ENCODE data around the gene KDF1.
"Not testable (repeated sequence)": the region's sequence is repeated elsewhere in the genome, so short reads cannot be mapped to it uniquely, and the experiment has no call there.

KDF1 gene

DNA sequence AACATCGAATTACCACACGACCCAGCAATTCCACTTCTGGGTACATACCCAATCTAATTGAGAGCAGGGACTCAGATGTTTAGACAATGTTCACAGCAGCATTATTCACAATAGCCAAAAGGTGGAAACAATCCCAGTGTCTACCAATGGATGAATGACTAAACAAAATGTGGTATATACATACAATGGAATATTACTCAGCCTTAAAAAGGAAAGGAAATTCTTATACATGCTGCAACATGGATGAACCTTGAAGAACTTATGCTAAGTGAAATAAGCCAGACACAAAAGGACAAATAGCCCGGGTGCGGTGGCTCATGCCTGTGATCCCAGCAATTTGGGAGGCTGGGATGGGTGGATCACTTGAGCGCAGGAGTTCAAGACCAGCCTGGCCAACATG lies 6.9 kb downstream of the KDF1 start:
- DNase-seq (ENCODE audit: low spot score): no peak

DNA sequence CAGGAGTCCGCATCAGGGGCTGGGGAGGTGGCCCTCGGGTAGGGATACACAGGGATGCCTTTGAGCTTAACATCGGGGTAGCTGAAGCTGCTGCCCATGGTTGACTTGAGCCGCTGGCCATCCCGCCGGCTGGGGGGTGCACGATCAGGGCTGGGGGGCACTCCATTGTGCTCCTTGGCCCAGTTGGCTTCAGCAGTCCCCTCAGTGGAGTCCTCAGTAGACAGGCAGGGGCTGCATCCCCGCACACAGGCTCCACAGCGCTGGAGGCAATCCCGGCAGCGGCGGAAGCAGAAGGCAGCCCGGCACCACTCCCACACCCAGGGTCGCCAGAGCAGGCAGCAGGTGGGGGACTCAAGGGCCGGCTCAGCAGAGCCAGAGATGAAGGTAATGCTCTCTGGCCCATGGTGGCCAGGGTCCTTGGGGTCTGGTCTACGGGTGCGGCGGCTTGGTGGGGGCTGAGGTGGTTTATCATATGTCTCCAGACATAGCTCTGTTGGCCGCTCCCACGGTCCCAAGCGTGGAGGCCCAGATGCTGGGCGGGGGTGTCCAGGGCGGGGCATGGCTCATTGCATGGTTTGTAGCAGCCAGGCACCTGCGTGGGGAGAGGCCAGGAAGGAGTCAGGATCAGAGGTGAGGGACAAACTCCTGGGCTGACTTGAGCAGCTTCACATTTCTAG lies 8.3 kb downstream of the KDF1 start:
- DNase-seq (ENCODE audit: low spot score): no peak

DNA sequence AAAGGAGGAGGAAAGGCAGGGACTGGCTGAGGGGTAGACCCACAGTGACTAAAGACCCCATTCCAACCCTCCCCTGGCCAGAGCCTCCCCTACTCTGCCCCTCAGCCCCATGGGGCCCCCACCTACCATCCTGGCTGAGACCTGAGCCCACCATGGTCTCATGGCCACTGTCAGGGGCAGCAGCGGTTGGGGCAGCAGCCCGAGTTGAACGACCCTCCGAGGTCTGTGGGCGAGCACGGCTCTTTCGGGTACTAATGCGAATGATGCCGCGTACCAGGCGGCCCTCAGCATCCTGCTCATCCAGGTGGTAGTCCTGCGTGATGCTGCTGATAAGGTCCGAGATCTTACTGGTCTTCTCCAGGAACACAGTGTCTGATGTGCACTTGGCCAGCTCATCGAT lies 9.1 kb downstream of the KDF1 start:
- DNase-seq (ENCODE audit: low spot score): no peak

DNA sequence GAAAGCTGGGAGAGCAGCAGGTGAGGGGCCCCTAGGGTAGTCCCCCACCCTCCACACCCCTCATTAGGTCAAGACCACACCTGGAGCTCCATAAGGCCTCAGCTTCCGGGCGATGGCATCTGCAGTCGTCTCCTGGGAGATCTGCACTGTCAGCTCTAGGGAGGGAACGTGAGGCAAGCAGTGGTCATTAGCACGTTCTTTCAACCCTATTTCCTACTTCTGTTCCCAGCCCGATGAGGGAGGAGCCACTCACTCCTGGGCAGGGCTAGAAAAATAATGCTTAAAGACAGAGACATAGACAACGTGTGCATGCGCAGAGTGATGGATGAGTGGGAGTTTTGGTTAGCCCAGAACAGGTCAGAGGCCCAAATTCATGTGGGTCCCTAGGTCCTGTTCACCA lies 9.7 kb downstream of the KDF1 start:
- no peak for DNase-seq (ENCODE audit: low spot score)

DNA sequence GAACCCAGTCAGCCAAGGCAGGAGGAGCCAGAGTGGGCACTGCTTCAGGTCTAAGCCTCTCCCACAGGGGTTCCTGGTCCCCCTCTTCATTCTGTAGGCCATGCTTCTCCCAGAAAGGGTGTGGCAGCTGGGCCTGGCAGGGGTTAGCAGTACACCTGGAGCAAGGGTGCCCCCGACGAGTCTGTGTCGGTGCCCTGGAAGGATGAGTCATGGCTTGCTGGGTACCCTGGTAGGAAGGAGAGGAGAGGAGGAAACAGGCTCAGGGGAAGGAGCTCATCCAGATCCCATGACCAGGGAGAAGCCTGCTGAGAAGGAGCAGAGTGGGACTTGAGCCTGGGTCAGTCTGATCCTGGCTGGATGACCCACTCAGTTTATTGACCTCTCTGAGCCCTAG lies 10.3 kb downstream of the KDF1 start:
- DNase-seq (ENCODE audit: low spot score): no peak

DNA sequence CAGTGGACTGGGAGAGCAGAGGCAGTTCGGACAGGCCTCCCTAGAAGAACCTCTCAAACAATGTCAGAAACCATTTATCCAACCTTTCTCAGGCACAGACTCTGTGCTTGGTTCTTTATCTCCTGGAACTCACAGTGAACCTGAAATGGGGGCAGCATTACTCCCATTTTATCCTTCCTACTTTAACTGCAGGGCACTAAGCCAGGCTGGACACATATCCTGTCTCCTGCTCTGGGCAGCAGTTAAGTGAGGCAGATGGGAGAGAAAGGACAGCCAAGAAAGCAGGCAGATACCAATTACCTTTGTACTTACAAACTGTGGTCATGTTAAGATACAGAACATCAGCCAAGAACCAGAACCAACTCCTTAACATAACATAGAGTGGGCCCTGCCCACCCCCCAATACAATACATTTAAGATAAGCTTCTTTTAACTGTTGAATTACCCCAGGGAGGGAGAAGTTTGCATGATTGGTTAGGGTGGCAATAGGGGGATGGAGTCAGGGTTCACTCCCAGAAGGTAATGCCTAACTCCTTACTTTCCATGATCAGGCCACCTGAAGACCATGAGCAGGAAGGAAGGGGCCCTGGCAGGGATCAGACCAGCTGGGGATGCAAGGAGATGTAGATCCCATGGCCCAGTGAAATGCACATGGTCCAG lies 10.9 kb downstream of the KDF1 start:
- DNase-seq (ENCODE audit: low spot score): no peak

DNA sequence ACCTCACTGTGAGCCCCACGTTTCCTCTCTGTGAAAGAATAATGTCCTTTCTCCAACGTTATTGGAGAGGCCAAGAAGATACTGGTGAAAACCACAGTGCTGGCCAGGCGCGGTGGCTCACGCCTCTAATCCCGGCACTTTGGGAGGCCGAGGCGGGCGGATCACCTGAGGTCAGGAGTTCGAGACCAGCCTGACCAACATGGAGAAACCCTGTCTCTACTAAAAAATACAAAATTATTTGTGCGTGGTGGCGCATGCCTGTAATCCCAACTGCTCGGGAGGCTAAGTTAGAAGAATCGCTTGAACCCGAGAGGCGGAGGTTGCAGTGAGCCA lies 11.6 kb downstream of the KDF1 start:
- not testable (repeated sequence) for DNase-seq (ENCODE audit: low spot score)

DNA sequence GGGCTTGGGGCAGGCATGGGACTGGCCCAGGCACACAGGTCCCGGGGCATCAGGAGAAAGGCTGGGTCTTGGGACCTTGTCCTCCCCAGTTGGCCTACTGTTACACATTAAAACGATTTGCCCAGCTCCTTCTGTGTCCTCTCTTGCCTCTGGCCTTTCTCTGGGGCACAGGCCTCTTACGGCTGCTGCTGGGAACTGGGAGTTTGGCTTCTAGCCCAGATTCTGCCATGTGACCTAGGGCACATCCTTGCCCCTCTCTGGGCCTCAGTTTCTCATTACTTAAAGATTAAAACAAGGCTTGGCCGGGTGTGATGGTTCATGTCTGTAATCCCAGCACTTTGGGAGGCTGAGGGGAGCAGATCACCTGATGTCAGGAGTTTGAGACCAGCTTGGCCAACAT lies 14.0 kb downstream of the KDF1 start:
- no peak for DNase-seq (ENCODE audit: low spot score)

DNA sequence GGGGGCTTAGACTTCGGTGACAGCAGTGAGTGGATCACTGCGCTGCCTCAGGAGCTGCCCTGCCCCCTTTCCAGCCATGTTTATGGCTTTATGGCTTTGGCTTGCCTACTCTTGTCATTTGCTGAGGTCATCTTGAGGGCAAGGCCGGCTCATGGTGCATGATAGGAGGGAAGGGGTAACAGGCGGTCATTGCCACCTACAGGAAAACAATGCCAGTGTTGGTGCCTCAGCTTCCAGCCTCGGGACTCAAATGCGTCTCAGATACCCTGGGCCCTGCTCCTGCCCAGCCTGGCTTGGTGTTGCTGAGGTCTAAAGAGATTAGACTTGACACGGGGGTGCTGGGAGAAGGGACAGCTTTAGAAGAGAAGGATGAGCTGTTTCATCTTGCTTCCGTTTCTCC lies 14.5 kb downstream of the KDF1 start:
- DNase-seq (ENCODE audit: low spot score): no peak

DNA sequence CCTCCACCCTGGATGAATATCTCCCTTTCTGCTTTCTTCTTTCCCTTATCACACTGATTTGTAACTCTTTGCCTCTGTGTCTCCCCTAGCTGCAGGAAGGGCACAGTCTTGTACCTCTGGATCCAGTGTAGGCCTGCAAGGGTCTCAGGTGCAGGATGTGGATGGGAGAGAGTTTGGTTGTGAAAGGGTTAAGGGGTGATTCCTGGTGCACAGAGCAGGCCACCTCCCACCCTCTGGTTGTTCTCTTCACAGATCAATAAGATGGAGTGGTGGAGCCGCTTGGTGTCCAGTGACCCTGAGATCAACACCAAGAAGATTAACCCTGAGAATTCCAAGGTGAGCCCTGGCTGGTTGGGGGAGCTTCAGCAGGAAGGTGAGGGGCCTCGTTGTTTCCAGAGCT lies 15.1 kb downstream of the KDF1 start:
- no peak for DNase-seq (ENCODE audit: low spot score)

DNA sequence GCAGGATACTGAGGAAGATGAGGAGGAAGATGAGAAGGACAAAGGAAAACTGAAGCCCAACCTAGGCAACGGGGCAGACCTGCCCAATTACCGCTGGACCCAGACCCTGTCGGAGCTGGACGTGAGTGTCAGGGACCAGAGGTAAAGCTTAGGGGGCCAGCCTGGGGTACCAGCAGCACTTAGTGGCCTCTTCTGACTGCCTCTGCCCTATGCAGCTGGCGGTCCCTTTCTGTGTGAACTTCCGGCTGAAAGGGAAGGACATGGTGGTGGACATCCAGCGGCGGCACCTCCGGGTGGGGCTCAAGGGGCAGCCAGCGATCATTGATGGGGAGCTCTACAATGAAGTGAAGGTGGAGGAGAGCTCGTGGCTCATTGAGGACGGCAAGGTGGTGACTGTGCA lies 17.6 kb downstream of the KDF1 start:
- no peak for DNase-seq (ENCODE audit: low spot score)

DNA sequence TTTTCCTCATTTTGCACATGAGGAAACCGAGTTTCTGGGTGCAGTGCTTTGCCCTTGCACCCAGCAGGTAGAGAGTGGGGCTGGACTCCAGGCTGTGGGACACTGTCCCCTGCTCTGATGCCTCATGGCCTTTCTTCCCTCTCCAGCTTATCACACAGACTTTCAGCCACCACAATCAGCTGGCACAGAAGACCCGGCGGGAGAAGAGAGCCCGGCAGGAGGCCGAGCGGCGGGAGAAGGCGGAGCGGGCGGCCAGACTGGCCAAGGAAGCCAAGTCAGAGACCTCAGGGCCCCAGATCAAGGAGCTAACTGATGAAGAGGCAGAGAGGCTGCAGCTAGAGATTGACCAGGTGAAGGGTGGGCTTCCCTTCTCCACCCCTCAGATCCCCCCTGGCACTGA lies 19.0 kb downstream of the KDF1 start:
- DNase-seq (ENCODE audit: low spot score): no peak

DNA sequence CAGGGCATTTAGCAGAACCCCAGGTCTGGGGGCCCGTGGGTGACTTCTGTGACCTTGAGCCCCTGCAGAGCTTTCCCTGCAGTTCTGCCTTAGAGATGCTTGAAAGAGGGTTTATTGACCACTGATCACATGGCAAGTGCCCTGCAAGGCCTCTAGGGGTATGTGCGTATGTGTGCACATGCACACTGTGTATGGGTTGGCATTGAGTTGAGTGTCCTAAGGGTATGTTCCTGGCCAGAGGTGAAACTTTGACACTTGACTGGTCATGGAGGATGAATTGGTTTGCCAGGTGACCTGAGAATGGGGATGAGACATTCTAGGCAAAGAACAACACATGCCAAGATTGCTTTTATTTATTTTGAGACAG lies 21.6 kb downstream of the KDF1 start:
- no peak for DNase-seq (ENCODE audit: low spot score)

DNA sequence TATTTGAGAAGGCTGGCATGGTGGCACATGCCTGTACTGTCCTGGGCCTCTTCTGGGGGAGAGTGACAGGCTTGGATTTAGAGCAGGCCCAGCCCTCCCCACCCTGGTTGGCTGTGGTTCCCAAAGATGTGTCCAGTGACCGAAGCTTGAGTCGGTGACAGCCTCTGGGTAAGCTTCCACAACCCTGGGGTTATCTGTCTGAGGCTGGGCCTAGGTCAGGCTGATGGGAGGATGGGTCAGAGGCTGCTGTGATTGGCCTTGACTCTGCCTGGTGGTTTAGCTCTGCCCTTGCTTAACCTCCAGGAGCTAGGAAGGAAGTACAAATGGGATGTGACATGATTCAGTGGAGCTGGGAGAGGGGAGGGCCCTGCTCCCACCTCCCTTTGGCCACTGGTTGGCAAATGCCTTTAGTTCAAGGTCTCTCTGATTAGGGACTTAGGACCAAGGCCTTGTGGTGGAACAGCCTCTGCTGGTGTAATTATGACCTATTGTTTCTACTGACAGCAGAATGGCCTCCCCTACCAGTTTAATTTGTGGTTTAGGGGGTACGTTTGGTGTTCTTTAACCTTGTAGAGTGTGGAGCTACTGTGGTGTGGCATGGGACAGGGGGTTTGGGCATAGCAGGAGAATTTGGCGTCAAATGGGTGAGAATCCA lies 22.1 kb downstream of the KDF1 start:
- no peak for DNase-seq (ENCODE audit: low spot score)

DNA sequence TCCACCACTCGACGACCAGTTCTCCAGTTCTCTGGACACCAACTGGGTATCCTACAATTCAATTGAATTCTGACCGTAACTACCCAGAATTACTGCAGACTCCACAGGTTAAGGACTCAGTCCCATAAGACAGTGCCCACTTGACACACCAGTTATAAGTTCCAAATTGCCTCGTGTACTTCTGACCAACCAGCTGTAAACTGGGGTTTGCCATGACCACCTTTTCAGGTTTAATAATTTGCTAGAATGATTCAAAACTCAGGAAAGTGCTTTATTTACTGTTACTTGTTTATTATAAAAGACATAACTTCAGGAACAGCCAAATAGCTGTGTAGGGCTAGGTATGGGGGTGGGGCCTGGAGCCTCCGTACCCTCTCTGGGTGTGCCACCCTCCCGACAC lies 23.4 kb downstream of the KDF1 start:
- DNase-seq (ENCODE audit: low spot score): no peak

DNA sequence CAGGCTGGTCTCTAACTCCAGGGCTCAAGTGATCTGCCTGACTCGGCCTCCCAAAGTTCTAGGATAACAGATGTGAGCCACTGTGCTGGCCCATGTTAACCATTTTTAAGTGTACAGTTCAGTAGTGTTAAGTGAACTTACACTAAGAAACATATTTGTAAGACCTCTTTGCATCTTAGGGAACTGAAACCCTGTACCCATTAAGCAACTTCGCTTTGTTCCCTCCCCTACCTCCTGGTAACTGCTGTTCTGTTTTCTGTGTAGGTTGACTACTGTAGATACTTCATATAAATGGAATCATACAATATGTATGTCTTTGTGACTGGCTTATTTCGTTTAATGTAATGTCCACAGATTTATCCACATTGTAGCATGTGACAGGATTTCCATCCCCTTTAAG lies 27.7 kb downstream of the KDF1 start:
- DNase-seq (ENCODE audit: low spot score): no peak

DNA sequence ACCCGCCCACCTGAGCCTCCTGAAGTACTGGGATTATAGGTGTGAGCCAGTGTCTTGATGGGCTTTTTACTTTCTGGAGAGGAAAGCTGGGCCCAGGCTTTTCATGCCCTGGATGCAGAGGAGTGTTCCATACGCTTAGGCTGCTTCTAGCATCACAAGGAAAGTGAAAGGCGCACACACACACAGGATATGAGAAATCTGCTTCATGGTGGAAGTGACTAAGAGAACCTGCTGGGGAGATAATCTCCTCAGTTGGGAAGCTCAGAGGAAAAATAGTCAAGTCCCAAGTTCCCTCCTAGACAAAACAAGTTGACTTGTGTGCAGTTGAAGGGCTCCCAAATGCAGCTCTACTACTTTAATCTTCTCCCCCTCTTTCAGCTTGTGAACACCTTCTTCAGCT lies 36.6 kb downstream of the KDF1 start:
- no peak for DNase-seq (ENCODE audit: low spot score)

DNA sequence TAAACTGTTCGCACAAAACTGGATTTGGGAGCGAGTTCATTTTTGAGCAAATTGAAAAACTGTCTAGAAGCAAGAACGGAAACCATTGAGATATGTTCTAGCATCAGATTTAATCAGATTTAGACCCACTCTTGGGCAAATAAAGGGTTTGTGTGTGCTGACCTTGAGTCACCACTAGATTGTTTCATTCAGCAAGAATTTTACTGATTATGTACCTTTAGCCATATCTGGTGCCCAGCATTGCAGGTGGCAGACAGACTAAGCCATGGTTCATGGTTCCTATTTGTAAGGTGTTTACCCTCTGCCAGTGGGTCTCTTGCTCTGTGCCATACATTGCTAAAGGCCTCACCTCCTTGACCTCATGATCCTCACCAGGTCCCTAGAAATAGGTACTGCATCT lies 37.4 kb downstream of the KDF1 start:
- DNase-seq (ENCODE audit: low spot score): no peak

DNA sequence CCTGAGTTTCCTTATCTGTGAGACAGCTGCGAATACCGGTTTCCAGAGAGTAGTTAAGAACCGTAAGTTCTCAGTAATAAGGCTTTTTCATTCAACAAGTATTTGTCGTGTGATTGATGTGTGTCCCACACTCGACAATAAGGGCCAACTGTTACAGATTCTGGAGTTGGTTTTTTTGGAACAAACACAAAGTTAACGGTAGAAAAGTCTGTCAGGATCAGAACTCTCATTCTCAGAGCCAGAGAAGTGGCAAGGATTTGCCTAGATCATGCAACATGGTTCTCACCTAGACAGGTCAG lies 37.9 kb downstream of the KDF1 start:
- DNase-seq (ENCODE audit: low spot score): peak; percentile 30

DNA sequence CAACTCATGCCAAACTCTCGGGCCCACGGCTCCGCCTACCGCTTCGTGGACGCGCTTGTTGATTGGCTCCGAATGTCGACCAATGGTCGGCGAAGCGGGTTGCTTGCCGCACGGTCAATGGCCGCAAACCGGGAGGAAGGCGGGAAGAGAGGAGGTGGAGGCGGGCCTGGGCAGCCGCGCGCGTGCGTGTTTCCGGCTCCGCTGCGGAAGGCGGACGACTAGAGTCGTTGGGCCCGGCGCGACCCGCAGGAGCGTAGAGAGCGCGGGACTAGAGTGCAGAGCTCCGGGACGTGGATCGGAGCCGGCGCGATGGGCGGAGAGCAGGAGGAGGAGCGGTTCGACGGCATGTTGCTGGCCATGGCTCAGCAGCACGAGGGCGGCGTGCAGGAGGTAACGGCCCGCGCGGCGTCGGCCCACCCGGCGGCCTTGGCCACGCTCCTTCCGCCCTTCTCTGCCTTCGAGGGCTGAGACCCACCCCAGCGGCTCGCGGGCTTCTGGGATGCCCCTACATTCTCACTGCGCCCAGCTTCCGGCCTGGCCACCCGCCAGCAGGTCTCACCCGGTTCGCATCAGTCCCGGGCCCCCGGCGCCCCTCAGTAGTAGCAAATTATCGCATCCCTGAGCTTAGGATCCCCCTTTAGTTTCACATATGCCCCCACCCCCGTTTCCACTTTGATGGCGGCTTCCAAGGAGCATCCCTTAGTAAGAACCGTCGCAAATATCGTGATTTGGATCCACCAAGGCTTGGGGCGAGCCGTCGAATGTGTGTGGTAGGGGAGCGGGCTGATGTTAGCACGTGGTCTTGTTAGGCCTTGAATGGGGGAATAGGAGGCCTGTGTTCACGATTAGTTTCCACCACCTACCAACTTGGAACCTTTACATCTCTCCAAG lies 38.5 kb downstream of the KDF1 start, which contains the start of gene NUDC:
NUDC (plus strand) TSS at position 204 of the 891 bp plus-strand sequence; CDS start at position 310, 106 bp downstream.
- DNase-seq (ENCODE audit: low spot score): peak; percentile 97

DNA sequence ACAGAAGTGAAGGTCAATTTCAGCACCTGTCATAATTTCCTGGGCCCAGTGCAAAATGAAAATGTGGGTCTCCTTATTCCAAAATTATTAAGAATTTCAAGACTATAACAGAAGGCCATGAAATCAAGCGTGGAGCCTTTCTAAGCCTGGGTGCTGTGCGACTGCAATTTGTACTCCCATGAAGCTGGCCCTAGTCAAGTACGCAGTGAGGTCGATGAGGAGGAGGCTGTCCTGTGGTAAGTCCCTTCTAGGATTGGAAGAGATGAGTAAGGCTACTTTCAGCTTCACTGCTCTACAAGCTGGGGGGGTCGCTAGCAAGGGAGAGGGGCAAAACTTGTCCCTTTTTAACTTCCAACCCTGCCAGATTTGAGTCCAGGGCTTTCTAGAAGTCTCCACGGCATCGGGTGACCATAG lies 39.1 kb downstream of the KDF1 start:
- DNase-seq (ENCODE audit: low spot score): no peak

DNA sequence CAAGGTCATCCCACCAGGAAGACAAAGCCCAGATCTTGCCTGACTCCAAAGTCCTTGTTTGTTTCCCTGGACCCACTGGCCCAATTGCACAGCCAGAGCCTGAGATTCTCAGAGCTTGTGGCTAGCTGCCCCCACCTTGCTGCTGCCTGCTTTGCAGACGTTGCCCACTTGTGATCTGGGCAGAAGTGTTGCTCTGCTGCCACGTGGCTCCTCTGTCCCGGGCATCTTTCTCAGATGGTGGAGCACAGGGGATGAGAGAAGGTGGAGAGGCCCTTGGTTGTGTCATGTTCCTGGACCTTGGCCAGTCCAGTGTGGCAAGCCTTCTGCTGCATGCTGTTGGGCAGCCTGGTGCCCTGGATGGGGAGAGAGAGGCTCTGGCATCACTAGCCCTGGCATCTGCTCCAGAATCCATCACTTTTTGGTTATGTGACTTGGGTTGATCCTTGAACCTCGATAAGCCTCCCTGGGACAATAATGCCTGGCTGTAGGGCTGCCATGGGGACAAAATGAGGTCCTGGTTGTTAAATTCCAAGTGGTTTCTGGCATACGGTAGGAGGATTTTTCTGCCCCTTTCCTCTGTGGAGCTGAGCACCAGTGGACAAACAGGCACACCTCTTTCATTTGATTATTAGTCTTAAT lies 44.9 kb downstream of the KDF1 start:
- peak; percentile 37 for DNase-seq (ENCODE audit: low spot score)
